Posterior vena cava (tissue), 2 donors: ENCODE data around the gene XBP1. TPM values are rescaled to one million over a fixed set of nuclear protein-coding genes. Genes with fewer than 3 reads are reported as not detected.
"Not testable (repeated sequence)": the region's sequence is repeated elsewhere in the genome, so short reads cannot be mapped to it uniquely, and the experiment has no call there.

Experiments
- DNase-seq: peaks from one replicate; pipeline ENCODE4 v3.0.0-alpha.2; 2020; ENCODE audit warnings: low spot score
- intact Hi-C, 2 donors: fragments of 100-400 bp; cut with DNase I; formaldehyde crosslinking; loops; one replicate each; pipeline versions ENCODE4 v1.14.1 to v1.14.2; 2022 to 2023
- long read RNA-seq, 2 donors: library from polyadenylated mRNA; unstranded; transcript quantifications; one replicate each; pipeline ENCODE4 v2.0.0, GENCODE V29; 2020 to 2021
- total RNA-seq, 2 donors: library from RNA; stranded (reverse); fragmentation: NEBNext Ultra II Directional; extraction: Animal tissue kit (Norgen Biotek cat#: 25700); gene quantifications; one replicate each; pipeline ENCODE4 v1.2.1, GENCODE V29; 2021
- donor health status: DM: yes; HTN: yes; CAD: no.
- donor health status: DM: yes; HTN: yes; CAD: no.

Gene XBP1
- 100 to 1,000 TPM; 113 to 124 TPM for total RNA-seq
- long read RNA-seq, donor 1, transcript XBP1-201 (5 exons, 1,850 nt), result major isoform, 98 of 107 reads
- long read RNA-seq, donor 1, partial matches to known transcripts, result 2 of 107 reads
- long read RNA-seq, donor 1, other reads (novel, unspliced or antisense), result 6 of 107 reads
- long read RNA-seq, donor 2, transcript XBP1-201 (5 exons, 1,850 nt), result major isoform, 138 of 161 reads
- long read RNA-seq, donor 2, partial matches to known transcripts, result 13 of 161 reads
- long read RNA-seq, donor 2, other reads (novel, unspliced or antisense), result 4 of 161 reads

DNA sequence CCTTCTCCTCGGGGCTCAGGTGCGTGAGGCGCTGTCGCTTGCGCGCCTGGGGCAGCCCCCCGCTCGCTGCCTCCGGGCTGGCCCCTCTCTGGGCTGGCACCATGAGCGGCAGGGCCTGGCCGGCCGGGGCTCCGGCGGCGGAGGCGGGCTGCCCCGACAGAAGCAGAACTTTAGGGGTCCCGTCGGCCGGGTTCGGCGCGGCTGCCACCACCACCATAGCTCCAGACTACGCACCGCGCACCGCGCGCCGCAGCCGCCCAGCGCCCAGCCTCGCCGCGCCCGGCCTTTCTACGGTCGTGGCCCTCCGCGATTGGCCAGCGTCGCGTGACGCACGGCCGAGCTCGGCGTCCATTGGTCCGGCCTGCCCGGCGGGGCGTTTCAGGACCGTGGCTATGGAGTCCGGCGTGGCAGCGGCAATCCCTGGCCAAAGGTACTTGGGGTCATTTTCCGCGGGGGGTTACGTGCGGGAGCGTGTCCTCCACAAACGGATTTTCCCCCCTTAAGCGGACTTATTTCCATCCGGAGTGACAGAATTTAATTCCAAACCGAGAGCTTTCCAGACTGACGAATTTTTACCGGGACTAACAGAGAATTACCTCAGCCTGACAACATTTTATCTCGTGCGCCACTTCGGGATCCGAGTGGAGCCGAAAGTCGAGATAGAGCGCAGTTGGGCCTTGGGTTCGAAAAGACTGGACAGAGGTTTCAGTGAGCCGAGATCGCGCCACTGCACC lies at the start of gene XBP1:
Gene XBP1, minus strand, starts transcription at position 262 of the 734 bp plus-strand sequence.
- intact Hi-C loops, result no loop called here

DNA sequence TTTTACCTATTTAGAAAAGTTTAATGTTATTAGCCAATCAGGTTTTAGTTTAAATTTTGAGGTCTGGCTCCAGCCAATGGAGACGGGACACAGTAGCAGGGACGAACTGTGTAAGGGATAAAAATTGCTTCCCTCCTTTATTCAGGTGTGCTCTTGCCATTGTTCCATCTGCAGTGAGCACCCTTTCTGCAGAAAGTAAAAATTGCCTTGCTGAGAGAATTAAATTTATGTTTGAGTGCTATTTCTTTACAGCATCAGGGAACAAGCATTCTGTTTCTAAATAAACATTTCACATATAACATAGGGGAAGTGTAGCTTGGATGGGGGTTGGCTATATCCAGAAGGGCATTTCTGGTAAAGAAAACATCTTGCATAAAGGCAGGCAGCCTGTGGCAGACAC lies 46.6 kb upstream of the XBP1 start:
- intact Hi-C loops, result no loop called here
- no peak for DNase-seq

More for the DNA sequence above, at the start of gene XBP1:
- DNase-seq, result peak; percentile 99

DNA sequence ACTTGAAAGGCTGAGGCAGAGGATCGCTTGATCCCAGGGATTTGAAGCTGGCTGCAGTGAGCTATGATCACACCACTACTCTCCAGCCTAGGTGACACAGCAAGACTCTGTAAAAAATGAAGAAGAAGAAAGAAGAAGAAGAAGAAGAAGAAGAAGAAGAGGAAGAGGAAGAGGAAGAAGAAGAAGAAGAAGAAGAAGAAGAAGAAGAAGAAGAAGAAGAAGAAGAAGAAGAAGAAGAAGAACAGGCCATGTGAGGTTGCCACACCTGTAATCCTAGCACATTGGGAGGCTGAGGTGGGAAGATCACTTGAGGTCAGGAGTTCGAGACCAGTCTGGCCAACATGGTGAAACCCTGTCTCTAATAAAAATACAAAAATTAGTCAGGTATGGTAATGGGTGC lies 43.9 kb upstream of the XBP1 start:
- DNase-seq, intact Hi-C loops: not testable (repeated sequence)

DNA sequence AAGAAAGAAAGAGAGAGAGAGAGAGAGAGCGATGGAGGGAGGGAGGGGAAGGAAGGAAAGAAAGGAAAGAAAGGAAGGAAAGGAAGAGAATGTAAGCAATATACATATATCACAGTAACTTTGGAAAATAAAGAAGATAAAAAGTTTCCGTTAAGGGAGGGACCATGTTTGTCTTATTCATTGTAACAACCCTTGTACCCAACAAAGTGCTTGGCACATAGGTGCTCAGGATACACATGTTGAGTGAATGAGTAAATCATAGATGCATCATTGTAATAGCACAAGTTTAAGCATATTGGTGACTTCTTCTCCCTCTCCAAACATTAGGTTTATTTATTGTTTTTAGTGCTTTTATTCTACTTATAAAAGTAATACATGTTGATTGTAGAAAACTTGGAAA lies 43.3 kb upstream of the XBP1 start:
- intact Hi-C loops, result no loop called here
- no peak for DNase-seq

DNA sequence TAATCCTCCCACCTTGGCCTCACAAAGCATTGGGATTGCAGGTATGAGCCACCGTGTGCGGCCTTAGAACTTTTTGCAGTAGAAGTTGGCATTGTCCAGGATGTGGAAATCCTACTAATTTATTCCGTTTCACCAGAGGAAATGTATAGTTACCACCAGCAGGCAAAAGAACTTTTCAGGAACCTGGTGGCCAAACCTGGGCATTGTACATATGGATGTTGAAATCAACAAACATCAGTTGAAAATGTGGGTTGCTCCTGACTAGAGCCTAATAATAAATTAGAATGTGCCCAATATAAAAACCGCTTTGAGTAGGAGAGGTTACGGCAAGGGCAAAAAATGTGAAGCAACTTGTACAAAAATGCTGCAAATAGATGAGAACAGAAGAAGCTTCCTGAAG lies 40.7 kb upstream of the XBP1 start:
- intact Hi-C loops, result no loop called here
- no peak for DNase-seq

DNA sequence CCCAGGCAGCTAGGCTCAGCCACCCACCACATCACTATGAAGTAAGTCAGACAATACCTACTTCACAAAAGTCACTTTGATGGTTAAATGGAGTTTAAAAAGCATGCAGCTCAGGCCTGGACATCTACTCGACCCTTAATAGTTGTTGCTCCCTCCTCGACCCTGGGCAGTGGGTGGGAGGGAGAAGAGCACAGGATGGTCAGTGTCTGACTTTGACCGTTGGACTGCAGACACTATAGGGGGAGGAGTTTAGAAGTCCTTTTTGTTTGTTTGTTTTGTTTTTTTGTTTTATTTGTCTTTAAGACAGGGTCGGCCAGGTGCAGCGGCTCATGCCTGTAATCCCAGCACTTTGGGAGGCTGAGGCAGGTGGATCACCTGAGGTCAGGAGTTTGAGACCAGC lies 38.6 kb upstream of the XBP1 start:
- no peak for DNase-seq
- intact Hi-C loops, result loop anchor here in 1 of 2 donors (10.0 kb wide), 1 partner anchor 784 kb away; no protein-coding TSS in a partner anchor

DNA sequence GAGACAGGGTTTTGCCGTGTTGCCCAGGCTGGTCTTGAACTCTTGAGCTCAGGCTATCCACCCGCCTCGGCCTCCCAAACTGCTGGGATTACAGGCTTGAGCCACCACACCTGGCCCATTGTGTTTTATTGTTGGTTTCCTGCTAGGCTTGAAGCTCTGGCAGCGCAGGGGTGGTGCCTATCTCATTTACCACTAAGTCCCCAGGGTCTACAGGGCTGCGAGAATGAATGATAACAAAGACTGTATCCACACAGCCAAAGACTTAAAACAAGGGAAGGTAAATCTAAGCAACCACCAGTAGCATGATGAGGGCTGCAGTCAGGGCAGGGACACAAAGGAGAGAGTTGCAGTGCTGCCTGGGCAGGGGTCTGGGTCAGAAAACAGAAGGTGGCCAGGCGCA lies 37.3 kb upstream of the XBP1 start:
- intact Hi-C loops, result loop anchor here in 1 of 2 donors (10.0 kb wide), 1 partner anchor 783 kb away; no protein-coding TSS in a partner anchor
- no peak for DNase-seq

DNA sequence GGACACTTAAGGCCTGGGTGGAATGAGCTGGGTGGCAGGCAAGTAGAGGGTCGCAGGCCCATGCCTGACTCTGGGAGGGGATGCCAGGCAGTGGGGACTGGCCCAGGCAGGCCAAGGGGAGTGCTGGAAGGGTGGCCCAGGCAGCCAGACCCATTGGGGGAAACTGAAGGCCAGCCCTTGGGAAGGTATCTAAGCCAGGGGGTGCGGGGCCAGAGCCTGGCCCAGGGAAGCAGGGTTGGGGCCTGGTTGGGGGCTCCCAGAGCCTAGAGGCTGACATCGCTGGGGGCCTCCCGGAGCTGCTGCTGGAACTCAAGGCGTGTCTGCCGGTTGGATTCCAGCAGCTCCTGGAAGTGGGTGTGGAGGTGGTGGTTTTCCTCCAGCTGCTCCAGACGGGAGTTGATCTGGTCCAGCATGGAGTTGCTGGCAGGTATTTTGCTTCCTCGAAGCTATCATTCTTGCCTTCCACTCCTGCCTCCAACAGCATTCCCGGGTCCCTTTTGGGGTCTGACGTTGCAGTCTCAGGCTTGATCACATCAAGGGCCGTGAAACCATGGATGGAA lies 35.3 kb upstream of the XBP1 start:
- intact Hi-C loops, result loop anchor here in 1 of 2 donors (10.0 kb wide), 1 partner anchor 781 kb away; no protein-coding TSS in a partner anchor
- DNase-seq, result no peak

DNA sequence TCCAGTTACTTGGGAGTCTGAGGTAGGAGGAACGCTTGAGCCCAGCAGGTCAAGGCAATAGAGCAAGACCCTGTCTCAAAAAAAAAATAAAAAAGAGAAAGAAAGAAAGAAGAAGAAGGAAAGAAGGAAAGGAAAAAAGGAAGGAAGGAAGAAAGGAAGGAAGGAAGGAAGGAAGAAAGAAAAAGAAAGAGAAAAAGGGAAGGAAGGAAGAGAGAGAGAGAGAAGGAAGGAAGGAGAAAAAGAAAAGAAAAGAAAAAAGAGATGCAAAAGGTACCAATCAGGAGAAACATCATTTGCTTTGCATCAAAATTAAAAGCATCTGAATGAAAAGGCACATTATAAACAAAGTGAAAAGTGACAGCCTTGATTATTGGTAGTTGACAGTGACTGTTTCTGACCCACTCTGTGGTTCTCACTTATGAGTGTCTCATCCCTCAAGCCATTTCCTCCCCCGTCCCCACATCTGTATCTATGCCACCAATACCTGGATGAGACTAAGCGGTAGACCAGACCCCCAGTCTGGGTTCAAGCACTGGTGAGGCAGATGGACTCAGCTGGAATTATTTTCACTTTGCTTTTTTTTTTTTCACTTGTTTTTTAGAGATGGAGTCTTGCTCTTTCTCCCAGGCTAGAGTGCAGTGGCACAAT lies 33.0 kb upstream of the XBP1 start:
- intact Hi-C loops, result loop anchor here in 1 of 2 donors (5.0 to 10.0 kb wide), 2 partner anchors 226 to 779 kb away; no protein-coding TSS in a partner anchor
- DNase-seq, result no peak

DNA sequence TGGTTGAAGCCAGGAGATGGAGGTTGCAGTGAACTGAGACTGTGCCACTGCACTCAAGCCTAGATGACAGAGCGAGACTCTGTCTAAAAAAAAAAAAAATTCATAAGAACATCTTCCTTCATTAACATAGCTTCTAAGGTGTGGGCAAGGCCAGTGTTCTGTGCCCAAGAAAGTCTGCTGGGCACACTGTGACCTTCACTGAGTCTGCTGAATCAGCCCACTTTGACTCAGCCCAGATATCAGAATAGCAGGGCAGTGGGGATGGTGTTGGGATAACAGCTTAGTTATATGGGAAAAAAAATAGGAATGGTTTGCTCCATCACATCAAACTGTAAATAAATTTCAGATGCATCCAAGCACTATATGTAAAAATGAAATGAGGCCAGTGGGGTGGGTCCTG lies 32.4 kb upstream of the XBP1 start:
- intact Hi-C loops, result loop anchor here in 1 of 2 donors (5.0 to 10.0 kb wide), 2 partner anchors 225 to 778 kb away; no protein-coding TSS in a partner anchor
- no peak for DNase-seq

DNA sequence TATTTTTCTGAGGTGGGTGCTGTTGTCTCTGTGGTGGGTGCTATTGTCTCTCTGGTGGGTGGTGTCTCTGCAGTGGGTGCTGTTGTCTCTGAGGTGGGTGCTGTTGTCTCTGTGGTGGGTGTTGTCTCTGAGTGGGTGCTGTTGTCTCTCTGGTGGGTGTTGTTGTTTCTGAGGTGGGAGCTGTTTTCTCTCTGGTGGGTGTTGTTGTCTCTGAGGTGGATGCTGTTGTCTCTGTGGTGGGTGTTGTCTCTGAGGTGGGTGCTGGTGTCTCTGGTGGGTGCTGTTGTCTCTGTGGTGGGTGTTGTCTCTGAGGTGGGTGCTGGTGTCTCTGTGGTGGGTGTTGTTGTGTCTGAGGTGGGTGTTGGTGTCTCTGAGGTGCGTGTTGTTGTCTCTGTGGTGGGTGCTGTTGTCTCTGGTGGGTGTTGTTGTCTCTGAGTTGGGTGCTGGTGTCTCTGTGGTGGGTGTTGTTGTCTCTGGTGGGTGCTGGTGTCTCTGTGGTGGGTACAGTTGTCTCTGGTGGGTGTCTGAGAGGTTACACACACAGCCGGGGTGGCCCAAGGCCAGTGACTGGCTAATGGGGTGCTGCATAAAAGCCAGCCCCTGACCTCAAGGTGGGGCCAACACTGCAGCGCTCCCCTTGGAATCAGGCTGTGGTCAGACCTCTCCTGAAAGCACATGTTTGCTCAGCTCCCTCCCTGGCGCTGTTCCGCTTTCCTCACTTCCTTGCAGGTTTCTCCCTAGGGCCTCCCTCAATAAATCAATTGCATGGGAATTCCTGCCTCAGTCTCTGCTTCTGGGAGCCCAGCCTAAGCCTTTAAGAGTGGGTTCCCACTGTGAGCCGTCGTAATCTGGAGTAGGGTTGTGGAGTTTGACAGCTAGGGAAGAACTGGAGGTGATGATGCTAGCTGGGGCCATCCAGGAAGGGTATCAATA lies 31.0 kb upstream of the XBP1 start:
- no peak for DNase-seq
- intact Hi-C loops, result loop anchor here in 1 of 2 donors (5.0 to 10.0 kb wide), 2 partner anchors 224 to 777 kb away; no protein-coding TSS in a partner anchor

DNA sequence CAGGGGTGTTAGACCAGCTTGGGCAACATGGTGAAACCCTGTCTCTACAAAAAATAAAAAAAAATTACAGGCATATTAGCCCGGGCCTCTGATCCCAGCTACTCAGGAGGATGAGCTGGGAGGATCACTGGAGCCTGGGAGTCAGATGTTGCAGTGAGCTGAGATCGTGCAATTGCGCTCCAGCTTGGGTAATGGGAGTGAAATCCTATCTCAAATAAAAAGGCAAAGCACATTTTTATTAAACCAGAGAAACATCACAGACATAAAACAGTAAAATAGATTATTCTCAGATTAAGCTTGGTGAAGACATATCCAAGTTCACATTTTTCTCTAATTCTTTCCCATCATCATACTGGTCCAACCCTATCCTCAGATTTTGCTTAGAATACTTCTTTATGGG lies 30.1 kb upstream of the XBP1 start:
- intact Hi-C loops, result loop anchor here in 1 of 2 donors (5.0 to 10.0 kb wide), 2 partner anchors 223 to 776 kb away; no protein-coding TSS in a partner anchor
- DNase-seq, result no peak

DNA sequence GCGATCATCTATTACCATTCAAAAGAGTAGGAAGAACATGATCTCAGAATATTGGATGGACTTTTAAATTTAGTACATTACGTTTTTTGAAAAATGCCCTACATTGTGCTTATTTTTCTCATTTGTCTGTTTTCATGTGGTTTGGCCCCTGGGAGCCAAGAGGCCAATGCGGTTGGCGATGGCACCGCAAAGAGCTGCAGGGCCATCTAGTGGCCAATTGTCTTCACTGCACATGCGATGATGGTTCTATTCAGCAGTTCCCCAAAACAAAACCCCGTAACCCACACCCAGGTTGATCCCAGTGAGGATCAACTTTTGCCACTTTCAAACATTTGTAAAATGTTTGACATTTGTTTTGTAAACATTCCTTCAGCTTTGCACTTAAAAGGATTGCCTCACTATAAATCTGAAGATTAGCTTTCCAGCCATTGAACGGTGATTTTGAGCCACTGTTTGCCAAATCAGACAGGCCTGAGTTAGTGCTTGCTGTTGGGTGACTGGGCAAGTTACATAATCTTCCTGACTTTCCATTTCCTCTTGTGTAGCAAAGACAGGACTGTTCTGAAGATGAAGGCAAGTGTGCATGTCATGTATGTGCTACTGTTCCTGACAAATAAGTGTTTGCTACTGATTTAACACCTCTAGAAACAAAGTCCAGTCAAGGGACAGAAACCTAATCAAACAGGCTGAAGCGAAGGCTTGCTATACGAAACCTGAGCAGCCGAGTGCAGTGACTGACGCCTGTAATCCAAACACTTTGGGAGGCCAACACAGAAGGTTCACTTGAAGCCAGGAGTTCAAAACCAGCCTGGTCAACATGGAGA lies 29.2 kb upstream of the XBP1 start:
- intact Hi-C loops, result loop anchor here (5.0 to 10.0 kb wide), 3 partner anchors 222 to 775 kb away; no protein-coding TSS in a partner anchor
- peak; percentile 92 for DNase-seq

DNA sequence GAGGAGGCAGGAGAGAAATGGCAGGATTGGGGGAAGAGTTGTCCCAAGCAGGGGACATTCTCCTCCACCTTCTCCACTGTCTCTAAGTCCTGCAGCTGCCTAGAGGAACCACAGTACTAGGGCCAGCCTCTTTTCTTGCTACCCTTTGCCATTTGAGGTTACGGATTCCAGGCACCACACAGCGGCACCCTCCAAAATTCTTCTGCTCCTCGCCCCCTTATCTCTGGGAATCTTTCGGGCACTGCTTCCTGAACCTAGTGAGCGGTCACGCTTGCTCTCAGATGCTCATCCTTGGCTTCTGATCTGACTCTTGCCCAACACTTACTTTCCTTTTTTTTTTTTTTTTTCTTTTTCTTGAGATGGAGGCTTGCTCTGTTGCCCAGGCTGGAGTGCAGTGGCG lies 26.6 kb upstream of the XBP1 start:
- intact Hi-C loops, result loop anchor here in 1 of 2 donors (5.0 kb wide), 1 partner anchor 230 kb away; no protein-coding TSS in a partner anchor
- no peak for DNase-seq

DNA sequence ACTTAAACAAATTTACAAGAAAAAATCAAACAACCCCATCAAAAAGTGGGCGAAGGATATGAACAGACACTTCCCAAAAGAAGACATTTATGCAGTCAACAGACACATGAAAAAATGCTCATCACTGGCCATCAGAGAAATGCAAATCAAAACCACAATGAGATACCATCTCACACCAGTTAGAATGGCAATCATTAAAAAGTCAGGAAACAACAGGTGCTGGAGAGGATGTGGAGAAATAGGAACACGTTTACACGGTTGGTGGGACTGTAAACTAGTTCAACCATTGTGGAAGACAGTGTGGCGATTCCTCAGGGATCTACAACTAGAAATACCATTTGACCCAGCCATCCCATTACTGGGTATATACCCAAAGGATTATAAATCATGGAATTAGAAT lies 26.1 kb upstream of the XBP1 start:
- not testable (repeated sequence) for DNase-seq
- intact Hi-C loops, result loop anchor here in 1 of 2 donors (5.0 kb wide), 1 partner anchor 229 kb away; no protein-coding TSS in a partner anchor

DNA sequence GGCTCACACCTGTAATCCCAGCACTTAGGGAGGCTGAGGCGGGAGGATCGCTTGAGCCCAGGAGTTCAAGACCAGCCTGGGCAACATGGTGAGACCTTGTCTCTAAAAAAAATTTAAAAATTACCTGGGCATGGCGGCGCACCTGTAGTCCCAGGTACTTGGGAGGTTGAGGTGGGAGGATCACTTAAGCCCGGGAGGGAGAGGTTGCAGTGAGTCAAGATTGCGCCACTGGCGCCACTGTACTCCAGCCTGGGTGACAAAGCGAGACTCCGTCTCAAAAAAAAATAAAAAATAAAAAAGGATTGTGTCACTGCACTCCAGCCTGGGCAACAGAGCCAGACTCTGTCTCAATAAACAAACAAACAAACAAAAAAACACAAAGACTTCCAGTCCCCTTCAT lies 24.1 kb upstream of the XBP1 start:
- intact Hi-C loops, result not testable (repeated sequence)

DNA sequence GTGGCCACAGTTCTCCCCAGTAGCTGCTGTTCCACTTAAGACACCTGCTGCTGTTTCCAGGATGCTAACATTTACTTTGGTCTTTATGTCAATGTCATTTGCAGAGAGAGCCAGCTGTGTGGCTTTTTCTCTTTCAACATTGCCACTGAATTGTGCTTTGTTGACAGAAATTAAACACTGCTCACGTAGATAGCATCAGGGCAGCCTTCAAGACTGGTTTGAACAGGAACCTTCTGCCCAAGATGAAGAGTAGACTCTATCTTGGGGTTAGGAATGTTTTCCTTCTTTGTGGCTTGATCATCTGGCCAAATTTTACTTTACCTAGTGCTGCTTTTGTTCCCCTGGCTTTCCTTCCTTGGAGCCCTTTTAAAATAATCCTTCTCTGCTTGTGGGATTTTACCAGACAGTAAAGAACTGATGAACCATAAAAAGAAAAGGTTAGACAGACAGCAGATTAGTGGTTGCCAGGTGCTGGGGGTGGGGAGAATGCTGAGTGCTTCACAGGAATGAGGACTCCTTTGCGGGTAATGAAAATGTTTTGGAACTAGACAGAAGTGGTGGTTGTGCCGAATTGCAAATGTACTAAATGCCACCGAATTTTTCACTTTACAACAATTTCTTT lies 22.7 kb upstream of the XBP1 start:
- DNase-seq, result no peak
- intact Hi-C loops, result no loop called here

More for the DNA sequence above, 24.1 kb upstream of the XBP1 start:
- DNase-seq, result not testable (repeated sequence)
